SK-N-SH (cell line): Measurements from ENCODE around the gene PRKACA. TPM values are rescaled to one million over a fixed set of nuclear protein-coding genes. Genes with fewer than 3 reads are reported as not detected.
A peak's percentile ranks its signal among the peaks of the same experiment; 100 is the strongest.

ENCODE experiments used
- CTCF ChIA-PET: fragments of 300-600, 350-600 bp; formaldehyde crosslinking; extraction: SDS; loops from one replicate; lab custom pipeline; 2021; lab: Yijun Ruan, JAX
- POLR2A ChIA-PET: fragments of 350-600 bp; sonication (Branson Sonifier 250); formaldehyde crosslinking; extraction: SDS; loops from one replicate; lab custom pipeline; 2020; ENCODE audit warnings: antibody characterized with exemption, inconsistent platforms; lab: Yijun Ruan, JAX
- DNase-seq: peaks from one replicate; pipeline ENCODE4 v3.0.0; 2012
- H2AFZ ChIP-seq: fragments of 200-600 bp; sonication (generic); 2 replicates; pipeline ENCODE4 v1.8.1; 2016; ENCODE audit warnings: antibody characterized with exemption, mild to moderate bottlenecking, low read depth
- H3F3A ChIP-seq: fragments of 200-600 bp; sonication (generic); replicated peaks from 2 replicates; pipeline ENCODE3; 2016; ENCODE audit warnings: antibody characterized with exemption, mild to moderate bottlenecking; ENCODE audit not compliant: insufficient read depth
- H3K27ac ChIP-seq, 2 experiments: fragments of 200-500 bp in 1 of 2; fragments of 200-600 bp in 1 of 2; sonication (Bioruptor generic) in 1 of 2; sonication (generic), shearing (Covaris generic) in 1 of 2; 2 replicates each; pipeline versions ENCODE4 v1.5.1 to v1.6.1; 2014 to 2016; ENCODE audit warnings: low read depth in 2 of 2, inconsistent platforms in 1 of 2, low read length in 1 of 2, mild to moderate bottlenecking in 1 of 2, mixed read lengths in 1 of 2
- H3K27me3 ChIP-seq: fragments of 200-600 bp; sonication (generic), shearing (Covaris generic); 2 replicates; pipeline ENCODE4 v1.6.1; 2016; ENCODE audit warnings: mixed run types; ENCODE audit not compliant: insufficient read depth
- H3K36me3 ChIP-seq, 2 experiments: fragments of 200-500 bp in 1 of 2; fragments of 200-600 bp in 1 of 2; sonication (Bioruptor generic) in 1 of 2; sonication (generic) in 1 of 2; replicated peaks in 1 of 2; 2 replicates each; pipeline versions ENCODE3 to v1.5.1; 2014 to 2016; ENCODE audit warnings: low read length in 1 of 2, mild to moderate bottlenecking in 1 of 2; ENCODE audit not compliant: insufficient read depth in 2 of 2, control insufficient read depth in 1 of 2
- H3K4me1 ChIP-seq, 2 experiments: fragments of 200-500 bp in 1 of 2; fragments of 200-600 bp in 1 of 2; sonication (Bioruptor generic) in 1 of 2; sonication (generic), shearing (Covaris generic) in 1 of 2; 2 replicates each; pipeline versions ENCODE4 v1.5.1 to v1.6.1; 2014 to 2016; ENCODE audit warnings: low read depth in 1 of 2, low read length in 1 of 2, mixed run types in 1 of 2; ENCODE audit not compliant: insufficient read depth in 2 of 2, control insufficient read depth in 1 of 2
- H3K4me2 ChIP-seq: fragments of 200-600 bp; sonication (generic), shearing (Covaris generic); 2 replicates; pipeline ENCODE4 v1.6.1; 2017; ENCODE audit warnings: mixed run types
- H3K4me3 ChIP-seq, 2 experiments: fragments of 200-500 bp in 1 of 2; fragments of 200-600 bp in 1 of 2; sonication (Bioruptor generic) in 1 of 2; sonication (generic), shearing (Covaris generic) in 1 of 2; 2 replicates each; pipeline versions ENCODE4 v1.5.1 to v1.8.1; 2014 to 2016; ENCODE audit warnings: low read depth in 2 of 2, inconsistent platforms in 1 of 2, low read length in 1 of 2, mild to moderate bottlenecking in 1 of 2, mixed read lengths in 1 of 2, moderate library complexity in 1 of 2
- H3K79me2 ChIP-seq: fragments of 200-600 bp; sonication (generic); 2 replicates; pipeline ENCODE4 v1.8.1; 2017; ENCODE audit warnings: mild to moderate bottlenecking; ENCODE audit not compliant: insufficient read depth
- H3K9ac ChIP-seq: fragments of 200-600 bp; sonication (generic); 2 replicates; pipeline ENCODE4 v1.6.1; 2017; ENCODE audit warnings: mixed run types
- H3K9me2 ChIP-seq: fragments of 200-600 bp; sonication (generic); 2 replicates; pipeline ENCODE4 v1.6.1; 2017; ENCODE audit warnings: mixed run types
- H3K9me3 ChIP-seq: fragments of 200-600 bp; sonication (generic); 2 replicates; pipeline ENCODE4 v1.6.1; 2017; ENCODE audit warnings: mixed run types, mild to moderate bottlenecking, moderate library complexity
- H4K20me1 ChIP-seq: fragments of 200-600 bp; sonication (generic); 2 replicates; pipeline ENCODE4 v1.6.1; 2017; ENCODE audit warnings: mild to moderate bottlenecking, mixed run types; ENCODE audit not compliant: insufficient read depth
- CHD2 ChIP-seq: fragments of 150-350 bp; IDR thresholded peaks from 2 replicates; pipeline ENCODE4 v1.6.1; 2018; ENCODE audit warnings: low read length; ENCODE audit not compliant: partially characterized antibody
- EP300 ChIP-seq, 2 experiments: IDR thresholded peaks; 2 replicates each; pipeline versions ENCODE4 v1.4.0 to v1.6.1; 2012; ENCODE audit warnings: borderline replicate concordance in 1 of 2, low read depth in 1 of 2, low read length in 1 of 2
- EZH2phosphoT487 ChIP-seq: fragments of 200-600 bp; sonication (generic); IDR thresholded peaks from 2 replicates; pipeline ENCODE4 v1.6.1; 2017; ENCODE audit warnings: low read depth, mixed run types, mild to moderate bottlenecking, antibody characterized with exemption, moderate library complexity, borderline replicate concordance
- FOSL2 ChIP-seq: IDR thresholded peaks from 2 replicates; pipeline ENCODE4 v1.4.0; 2012; ENCODE audit warnings: low read depth, mild to moderate bottlenecking, moderate library complexity, borderline replicate concordance
- FOXM1 ChIP-seq: IDR thresholded peaks from 2 replicates; pipeline ENCODE4 v1.4.0; 2012; ENCODE audit warnings: low read depth, mild to moderate bottlenecking
- GATA2 ChIP-seq: sonication (generic); formaldehyde crosslinking; IDR thresholded peaks from 2 replicates; pipeline ENCODE4 v1.5.0; 2020; ENCODE audit warnings: mild to moderate bottlenecking, missing genetic modification reagents
- JUND ChIP-seq: IDR thresholded peaks from 2 replicates; pipeline ENCODE4 v1.4.0; 2012
- MEF2A ChIP-seq: IDR thresholded peaks from 2 replicates; pipeline ENCODE4 v1.4.0; 2012; ENCODE audit warnings: low read depth, borderline replicate concordance
- NRF1 ChIP-seq: IDR thresholded peaks from 2 replicates; pipeline ENCODE4 v1.6.1; 2012; ENCODE audit warnings: low read depth, mild to moderate bottlenecking, low read length
- POLR2AphosphoS5 ChIP-seq: IDR thresholded peaks from 2 replicates; pipeline ENCODE4 v1.6.1; 2012; ENCODE audit warnings: low read depth, low read length
- RAD21 ChIP-seq: IDR thresholded peaks from 2 replicates; pipeline ENCODE4 v1.6.1; 2012; ENCODE audit warnings: mild to moderate bottlenecking, low read length
- RCOR1 ChIP-seq: fragments of 150-350 bp; IDR thresholded peaks from 2 replicates; pipeline ENCODE4 v1.6.1; 2017; ENCODE audit warnings: antibody characterized with exemption, low read length
- REST ChIP-seq: IDR thresholded peaks from 2 replicates; pipeline ENCODE4 v1.6.1; 2012; ENCODE audit warnings: mild to moderate bottlenecking, low read depth, low read length, moderate library complexity
- RFX5 ChIP-seq: IDR thresholded peaks from 2 replicates; pipeline ENCODE4 v1.6.1; 2012; ENCODE audit warnings: mild to moderate bottlenecking, improper control_type of control experiment, low read length
- RXRA ChIP-seq: IDR thresholded peaks from 2 replicates; pipeline ENCODE4 v1.4.0; 2012; ENCODE audit warnings: low read depth, mild to moderate bottlenecking, borderline replicate concordance
- SMC3 ChIP-seq: IDR thresholded peaks from 2 replicates; pipeline ENCODE4 v1.6.1; 2012; ENCODE audit warnings: low read depth, low read length, improper control_type of control experiment
- USF2 ChIP-seq: fragments of 150-350 bp; IDR thresholded peaks from 2 replicates; pipeline ENCODE4 v1.6.1; 2017; ENCODE audit warnings: antibody characterized with exemption, low read length, low read depth, borderline replicate concordance
- WGBS: methylation state at CpG from one replicate; pipeline ENCODE4 v1.1.6; 2017; ENCODE audit warnings: low lambda C conversion rate; 5-methylcytosine and 5-hydroxymethylcytosine counted together
- polyA plus RNA-seq, 3 experiments: library from polyadenylated mRNA; depleted of rRNA; stranded (reverse); fragments of >200 nt; gene quantifications; 2 replicates each; pipeline ENCODE4 v1.2.3, GENCODE V29; 2012
- TF ChIP-seq, protein P1 (sequence below): fragments of 150-350 bp; IDR thresholded peaks from 2 replicates; pipeline ENCODE4 v1.6.1; 2016; ENCODE audit warnings: mild to moderate bottlenecking, low read depth, low read length
- TF ChIP-seq, protein P2 (sequence below): fragments of 200-600 bp; sonication (generic); IDR thresholded peaks from 2 replicates; pipeline ENCODE4 v1.6.1; 2017; ENCODE audit warnings: antibody characterized with exemption, mild to moderate bottlenecking, moderate library complexity
- TF ChIP-seq, protein P3 (sequence below): IDR thresholded peaks from 2 replicates; pipeline ENCODE4 v1.4.0; 2012; ENCODE audit warnings: low read depth, borderline replicate concordance

Gene PRKACA
- polyA plus RNA-seq, 1 of the 3 experiments (the other 2 are of a cell fraction) = 48.4 TPM

GRCh38 chr19:14161305-14161704 lies 43.7 kb upstream of the PRKACA start:
- H3K4me3 ChIP-seq = no peak overlapping the region
- H3K9ac ChIP-seq = no peak overlapping the region
- no peaks in the 10 kb centered on the region for H3K79me2 ChIP-seq
- no peak overlapping the region for H3K4me2 ChIP-seq
- no peaks in the 10 kb centered on the region for H3F3A ChIP-seq
- no peaks in the 10 kb centered on the region for H3K9me2 ChIP-seq
- CTCF ChIA-PET = interaction anchor here (1.1 to 4.0 kb wide), 2 partner anchors 25 to 187 kb away, joined by 5 to 12 read pairs; partner anchors contain the start of gene ASF1B
- TF ChIP-seq, protein P1, sequence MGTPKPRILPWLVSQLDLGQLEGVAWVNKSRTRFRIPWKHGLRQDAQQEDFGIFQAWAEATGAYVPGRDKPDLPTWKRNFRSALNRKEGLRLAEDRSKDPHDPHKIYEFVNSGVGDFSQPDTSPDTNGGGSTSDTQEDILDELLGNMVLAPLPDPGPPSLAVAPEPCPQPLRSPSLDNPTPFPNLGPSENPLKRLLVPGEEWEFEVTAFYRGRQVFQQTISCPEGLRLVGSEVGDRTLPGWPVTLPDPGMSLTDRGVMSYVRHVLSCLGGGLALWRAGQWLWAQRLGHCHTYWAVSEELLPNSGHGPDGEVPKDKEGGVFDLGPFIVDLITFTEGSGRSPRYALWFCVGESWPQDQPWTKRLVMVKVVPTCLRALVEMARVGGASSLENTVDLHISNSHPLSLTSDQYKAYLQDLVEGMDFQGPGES = no peak
- TF ChIP-seq RXRA = no peak
- TF ChIP-seq RFX5 = no peak
- TF ChIP-seq, protein P2, sequence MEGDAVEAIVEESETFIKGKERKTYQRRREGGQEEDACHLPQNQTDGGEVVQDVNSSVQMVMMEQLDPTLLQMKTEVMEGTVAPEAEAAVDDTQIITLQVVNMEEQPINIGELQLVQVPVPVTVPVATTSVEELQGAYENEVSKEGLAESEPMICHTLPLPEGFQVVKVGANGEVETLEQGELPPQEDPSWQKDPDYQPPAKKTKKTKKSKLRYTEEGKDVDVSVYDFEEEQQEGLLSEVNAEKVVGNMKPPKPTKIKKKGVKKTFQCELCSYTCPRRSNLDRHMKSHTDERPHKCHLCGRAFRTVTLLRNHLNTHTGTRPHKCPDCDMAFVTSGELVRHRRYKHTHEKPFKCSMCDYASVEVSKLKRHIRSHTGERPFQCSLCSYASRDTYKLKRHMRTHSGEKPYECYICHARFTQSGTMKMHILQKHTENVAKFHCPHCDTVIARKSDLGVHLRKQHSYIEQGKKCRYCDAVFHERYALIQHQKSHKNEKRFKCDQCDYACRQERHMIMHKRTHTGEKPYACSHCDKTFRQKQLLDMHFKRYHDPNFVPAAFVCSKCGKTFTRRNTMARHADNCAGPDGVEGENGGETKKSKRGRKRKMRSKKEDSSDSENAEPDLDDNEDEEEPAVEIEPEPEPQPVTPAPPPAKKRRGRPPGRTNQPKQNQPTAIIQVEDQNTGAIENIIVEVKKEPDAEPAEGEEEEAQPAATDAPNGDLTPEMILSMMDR = no peak
- TF ChIP-seq FOSL2 = no peak
- no peak for TF ChIP-seq FOXM1
- TF ChIP-seq, protein P3, sequence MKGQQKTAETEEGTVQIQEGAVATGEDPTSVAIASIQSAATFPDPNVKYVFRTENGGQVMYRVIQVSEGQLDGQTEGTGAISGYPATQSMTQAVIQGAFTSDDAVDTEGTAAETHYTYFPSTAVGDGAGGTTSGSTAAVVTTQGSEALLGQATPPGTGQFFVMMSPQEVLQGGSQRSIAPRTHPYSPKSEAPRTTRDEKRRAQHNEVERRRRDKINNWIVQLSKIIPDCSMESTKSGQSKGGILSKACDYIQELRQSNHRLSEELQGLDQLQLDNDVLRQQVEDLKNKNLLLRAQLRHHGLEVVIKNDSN = no peak
- no peak for TF ChIP-seq RAD21
- no peak for TF ChIP-seq JUND
- TF ChIP-seq SMC3 = no peak
- no peak for TF ChIP-seq NRF1
- no peak for TF ChIP-seq EZH2phosphoT487
- TF ChIP-seq CHD2 = no peak
- TF ChIP-seq USF2 = no peak
- TF ChIP-seq MEF2A = no peak
- TF ChIP-seq REST = no peak
- no peak for TF ChIP-seq EP300 (IDR thresholded peaks at IDR 0.05; ENCODE audit: borderline replicate concordance in 1 of 2, low read depth in 1 of 2, low read length in 1 of 2)
- no peak for TF ChIP-seq RCOR1
- TF ChIP-seq POLR2AphosphoS5 = no peak
- no peak for TF ChIP-seq GATA2 (CRISPR knock-in tag)
- 93% methylated on average over 7 of the region's 19 CpGs for WGBS
- no peak overlapping the region for H2AFZ ChIP-seq
- H3K27ac ChIP-seq = no peak overlapping the region
- POLR2A ChIA-PET = no interaction called here
- peaks cover 0 to 8% of the 10 kb centered on the region in 2 experiments; a peak in 1 of 4 replicates for H3K4me1 ChIP-seq
- no peaks in the 10 kb centered on the region for H4K20me1 ChIP-seq
- DNase-seq = peak; percentile 26
- peaks cover 5 to 33% of the 10 kb centered on the region in 2 experiments for H3K36me3 ChIP-seq
- H3K27me3 ChIP-seq = no peaks in the 10 kb centered on the region
- H3K9me3 ChIP-seq = no peaks in the 10 kb centered on the region
